ENCODE data around the gene FCAMR. TPM values are rescaled to one million over a fixed set of nuclear protein-coding genes. Genes with fewer than 3 reads are reported as not detected.

The FCAMR gene
- polyA plus RNA-seq, 2 donors: 0.02 to 0.06 TPM

DNA sequence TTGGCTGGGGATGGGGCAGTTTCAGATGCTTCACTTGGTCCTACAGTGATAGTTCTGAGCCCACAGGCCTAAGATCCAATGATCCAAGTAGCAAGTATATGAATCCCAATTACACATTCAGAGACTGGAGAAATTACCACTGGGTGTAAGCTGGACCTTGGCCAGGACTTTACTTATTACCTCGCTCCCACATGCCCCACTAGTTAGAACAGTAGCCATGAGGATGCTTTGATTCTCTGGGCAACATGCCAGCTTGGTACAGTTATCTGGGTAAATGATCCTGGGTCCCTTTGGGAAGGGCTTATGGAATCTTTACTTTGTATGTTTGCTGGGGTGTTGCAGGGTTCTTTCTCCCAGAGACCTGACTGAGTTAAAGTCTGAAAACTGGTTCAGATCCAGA, 5.0 kb upstream of the FCAMR start:
- no peaks in the 10 kb centered on the region for H3K27me3 ChIP-seq (ENCODE audit: control insufficient read depth in 1 of 2, insufficient read depth in 2 of 2, low read length in 2 of 2)
- no peaks in the 10 kb centered on the region for H3K4me1 ChIP-seq (ENCODE audit: control insufficient read depth in 2 of 2, insufficient read depth in 2 of 2, low read length in 1 of 2)
- no peaks in the 10 kb centered on the region for H3K9me3 ChIP-seq (ENCODE audit: control insufficient read depth in 2 of 2, insufficient read depth in 1 of 2, low read depth in 1 of 2, low read length in 1 of 2)
- no peak overlapping the region for H3K27ac ChIP-seq (ENCODE audit: low read depth in 2 of 2, low read length in 1 of 2)
- no peak overlapping the region for H3K4me3 ChIP-seq (ENCODE audit: low read depth in 1 of 2, low read length in 2 of 2)
- H3K36me3 ChIP-seq (ENCODE audit: control insufficient read depth in 2 of 2, insufficient read depth in 2 of 2, low read length in 1 of 2): no peaks in the 10 kb centered on the region
- WGBS, 2 donors: 79 to 89% methylated on average over 1 of the region's 1 CpG

GRCh38 chr1:206974140-206974539, 3.9 kb upstream of the FCAMR start:
- no peaks in the 10 kb centered on the region for H3K9me3 ChIP-seq (ENCODE audit: control insufficient read depth in 2 of 2, insufficient read depth in 1 of 2, low read depth in 1 of 2, low read length in 1 of 2)
- no peak overlapping the region for H3K27ac ChIP-seq (ENCODE audit: low read depth in 2 of 2, low read length in 1 of 2)
- WGBS, 2 donors: 89 to 95% methylated on average over 3 of the region's 3 CpGs
- no peaks in the 10 kb centered on the region for H3K36me3 ChIP-seq (ENCODE audit: control insufficient read depth in 2 of 2, insufficient read depth in 2 of 2, low read length in 1 of 2)
- H3K27me3 ChIP-seq (ENCODE audit: control insufficient read depth in 1 of 2, insufficient read depth in 2 of 2, low read length in 2 of 2): no peaks in the 10 kb centered on the region
- H3K4me1 ChIP-seq (ENCODE audit: control insufficient read depth in 2 of 2, insufficient read depth in 2 of 2, low read length in 1 of 2): peaks cover 0 to 3% of the 10 kb centered on the region in 2 donors
- no peak overlapping the region for H3K4me3 ChIP-seq (ENCODE audit: low read depth in 1 of 2, low read length in 2 of 2)

GRCh38 chr1:206972728-206973127, 2.5 kb upstream of the FCAMR start:
- Histone ChIP-seq H3K4me1 (ENCODE audit: control insufficient read depth in 2 of 2, insufficient read depth in 2 of 2, low read length in 1 of 2) (peaks cover 0 to 3% of the 10 kb centered on the region in 2 donors), H3K27me3 (ENCODE audit: control insufficient read depth in 1 of 2, insufficient read depth in 2 of 2, low read length in 2 of 2) (no peaks in the 10 kb centered on the region), H3K4me3 (ENCODE audit: low read depth in 1 of 2, low read length in 2 of 2) (no peak overlapping the region), H3K9me3 (ENCODE audit: control insufficient read depth in 2 of 2, insufficient read depth in 1 of 2, low read depth in 1 of 2, low read length in 1 of 2) (no peaks in the 10 kb centered on the region), H3K27ac (ENCODE audit: low read depth in 2 of 2, low read length in 1 of 2) (no peak overlapping the region), H3K36me3 (ENCODE audit: control insufficient read depth in 2 of 2, insufficient read depth in 2 of 2, low read length in 1 of 2) (no peaks in the 10 kb centered on the region)
- WGBS, 2 donors: 39 to 61% methylated on average over 2 of the region's 2 CpGs

- Histone ChIP-seq H3K27me3 (ENCODE audit: control insufficient read depth in 1 of 2, insufficient read depth in 2 of 2, low read length in 2 of 2) (no peaks in the 10 kb centered on the region), H3K4me1 (ENCODE audit: control insufficient read depth in 2 of 2, insufficient read depth in 2 of 2, low read length in 1 of 2) (peaks cover 0 to 3% of the 10 kb centered on the region in 2 donors), H3K4me3 (ENCODE audit: low read depth in 1 of 2, low read length in 2 of 2) (no peak overlapping the region), H3K9me3 (ENCODE audit: control insufficient read depth in 2 of 2, insufficient read depth in 1 of 2, low read depth in 1 of 2, low read length in 1 of 2) (no peaks in the 10 kb centered on the region), H3K27ac (ENCODE audit: low read depth in 2 of 2, low read length in 1 of 2) (no peak overlapping the region), H3K36me3 (ENCODE audit: control insufficient read depth in 2 of 2, insufficient read depth in 2 of 2, low read length in 1 of 2) (no peaks in the 10 kb centered on the region)
- WGBS, 2 donors: 73 to 84% methylated on average over 2 of the region's 2 CpGs
Measured at GRCh38 chr1:206971029-206971655, 882 bp upstream of the FCAMR start.

DNA sequence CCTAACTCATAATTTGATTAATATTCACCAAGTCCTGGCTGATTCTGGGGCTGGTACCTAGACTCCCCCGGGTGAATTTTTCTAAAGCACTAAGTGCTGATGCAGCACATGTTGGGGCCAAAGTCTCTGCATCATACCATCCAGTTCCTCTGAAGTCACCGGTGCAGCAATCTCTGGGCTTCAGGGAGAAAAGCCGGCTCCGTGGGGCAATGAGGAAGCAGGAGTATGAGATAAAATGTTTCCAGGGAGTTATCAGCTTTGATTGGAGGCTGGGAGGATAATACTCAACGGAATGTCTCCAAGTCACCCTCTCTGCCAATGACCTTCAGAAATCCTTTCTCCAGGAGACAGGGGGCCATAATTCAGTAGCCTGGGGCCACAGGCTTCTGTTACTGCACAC, 1.2 kb downstream of the FCAMR start:
- no peaks in the 10 kb centered on the region for H3K27me3 ChIP-seq (ENCODE audit: control insufficient read depth in 1 of 2, insufficient read depth in 2 of 2, low read length in 2 of 2)
- H3K36me3 ChIP-seq (ENCODE audit: control insufficient read depth in 2 of 2, insufficient read depth in 2 of 2, low read length in 1 of 2): no peaks in the 10 kb centered on the region
- H3K4me1 ChIP-seq (ENCODE audit: control insufficient read depth in 2 of 2, insufficient read depth in 2 of 2, low read length in 1 of 2): peaks cover 0 to 3% of the 10 kb centered on the region in 2 donors
- 48 to 58% methylated on average over 5 of the region's 5 CpGs for WGBS, 2 donors
- no peaks in the 10 kb centered on the region for H3K9me3 ChIP-seq (ENCODE audit: control insufficient read depth in 2 of 2, insufficient read depth in 1 of 2, low read depth in 1 of 2, low read length in 1 of 2)
- no peak overlapping the region for H3K27ac ChIP-seq (ENCODE audit: low read depth in 2 of 2, low read length in 1 of 2)
- H3K4me3 ChIP-seq (ENCODE audit: low read depth in 1 of 2, low read length in 2 of 2): no peak overlapping the region

DNA sequence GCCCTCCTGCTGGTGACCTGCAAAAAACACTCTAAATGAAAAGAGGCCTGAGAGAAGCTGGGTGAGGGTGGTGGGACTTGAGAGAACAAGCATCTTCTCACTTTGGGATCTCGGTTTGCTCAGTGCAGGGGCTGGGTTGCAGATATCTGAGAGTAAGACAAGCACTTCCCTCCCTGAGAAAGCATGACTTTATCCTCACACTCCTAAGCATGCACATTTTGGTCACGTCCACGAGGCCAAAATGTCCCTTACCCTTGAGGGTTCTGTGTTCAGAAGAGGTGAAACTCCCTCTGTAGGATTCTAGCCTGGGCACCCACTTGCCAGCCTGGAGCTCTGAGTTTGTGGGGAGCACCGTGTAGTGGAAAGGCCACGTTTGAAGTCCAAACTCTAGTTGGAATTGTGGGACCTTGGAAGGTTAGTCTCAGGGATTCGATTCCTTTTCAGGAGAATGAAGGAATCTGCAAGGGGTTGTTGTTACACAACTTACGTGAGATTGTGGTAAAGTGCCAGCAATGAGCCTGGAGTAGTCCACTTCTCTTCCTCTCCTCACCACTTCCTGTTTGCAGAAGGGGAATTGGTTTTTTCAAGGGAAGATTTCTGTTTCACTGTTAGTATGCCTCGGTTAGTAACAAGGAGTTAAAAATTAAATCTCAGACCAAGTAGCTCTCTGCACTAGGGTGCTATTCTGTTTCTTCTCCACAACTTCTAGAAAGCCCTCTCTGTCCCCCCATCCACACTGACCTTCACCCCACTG, 3.0 kb downstream of the FCAMR start:
- H3K27ac ChIP-seq (ENCODE audit: low read depth in 2 of 2, low read length in 1 of 2): no peak overlapping the region
- WGBS, 2 donors: 58 to 76% methylated on average over 8 of the region's 8 CpGs
- H3K4me3 ChIP-seq (ENCODE audit: low read depth in 1 of 2, low read length in 2 of 2): no peak overlapping the region
- no peaks in the 10 kb centered on the region for H3K36me3 ChIP-seq (ENCODE audit: control insufficient read depth in 2 of 2, insufficient read depth in 2 of 2, low read length in 1 of 2)
- peaks cover 0 to 3% of the 10 kb centered on the region in 2 donors for H3K4me1 ChIP-seq (ENCODE audit: control insufficient read depth in 2 of 2, insufficient read depth in 2 of 2, low read length in 1 of 2)
- H3K27me3 ChIP-seq (ENCODE audit: control insufficient read depth in 1 of 2, insufficient read depth in 2 of 2, low read length in 2 of 2): no peaks in the 10 kb centered on the region
- no peaks in the 10 kb centered on the region for H3K9me3 ChIP-seq (ENCODE audit: control insufficient read depth in 2 of 2, insufficient read depth in 1 of 2, low read depth in 1 of 2, low read length in 1 of 2)

DNA sequence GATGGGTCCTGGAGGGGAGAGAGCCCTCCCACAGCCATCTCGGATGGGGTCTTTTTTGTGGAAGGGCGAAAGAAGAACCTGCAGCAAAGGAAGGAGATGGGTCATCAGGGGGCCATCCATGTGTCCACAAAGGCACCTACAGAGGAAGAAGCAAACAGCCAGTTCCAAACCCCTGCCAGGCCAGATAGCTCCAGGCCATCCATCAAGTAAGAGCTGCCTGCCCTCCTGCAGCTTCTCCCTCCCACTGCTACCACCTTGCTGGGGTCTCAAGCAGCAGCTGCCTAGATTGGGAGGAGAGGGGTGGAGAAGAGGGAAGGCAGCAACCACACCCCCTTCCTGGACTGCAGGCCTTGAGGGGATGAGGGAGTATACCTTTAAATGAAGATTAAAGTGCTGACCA, 4.5 kb downstream of the FCAMR start:
- WGBS, 2 donors: 89 to 96% methylated on average over 2 of the region's 2 CpGs
- Histone ChIP-seq H3K4me3 (ENCODE audit: low read depth in 1 of 2, low read length in 2 of 2) (no peak overlapping the region), H3K36me3 (ENCODE audit: control insufficient read depth in 2 of 2, insufficient read depth in 2 of 2, low read length in 1 of 2) (no peaks in the 10 kb centered on the region), H3K4me1 (ENCODE audit: control insufficient read depth in 2 of 2, insufficient read depth in 2 of 2, low read length in 1 of 2) (peaks cover 0 to 8% of the 10 kb centered on the region in 2 donors), H3K27ac (ENCODE audit: low read depth in 2 of 2, low read length in 1 of 2) (no peak overlapping the region), H3K9me3 (ENCODE audit: control insufficient read depth in 2 of 2, insufficient read depth in 1 of 2, low read depth in 1 of 2, low read length in 1 of 2) (no peaks in the 10 kb centered on the region), H3K27me3 (ENCODE audit: control insufficient read depth in 1 of 2, insufficient read depth in 2 of 2, low read length in 2 of 2) (no peaks in the 10 kb centered on the region)

- no peaks in the 10 kb centered on the region for H3K9me3 ChIP-seq (ENCODE audit: control insufficient read depth in 2 of 2, insufficient read depth in 1 of 2, low read depth in 1 of 2, low read length in 1 of 2)
- H3K27me3 ChIP-seq (ENCODE audit: control insufficient read depth in 1 of 2, insufficient read depth in 2 of 2, low read length in 2 of 2): no peaks in the 10 kb centered on the region
- no peaks in the 10 kb centered on the region for H3K36me3 ChIP-seq (ENCODE audit: control insufficient read depth in 2 of 2, insufficient read depth in 2 of 2, low read length in 1 of 2)
- 88% methylated on average over 1 of the region's 1 CpG for WGBS, 2 donors
- H3K4me3 ChIP-seq (ENCODE audit: low read depth in 1 of 2, low read length in 2 of 2): no peak overlapping the region
- peaks cover 0 to 7% of the 10 kb centered on the region in 2 donors for H3K4me1 ChIP-seq (ENCODE audit: control insufficient read depth in 2 of 2, insufficient read depth in 2 of 2, low read length in 1 of 2)
- H3K27ac ChIP-seq (ENCODE audit: low read depth in 2 of 2, low read length in 1 of 2): no peak overlapping the region
Measured at GRCh38 chr1:206963740-206964139, 6.5 kb downstream of the FCAMR start.

GRCh38 chr1:206963119-206963712, 7.0 kb downstream of the FCAMR start:
- Histone ChIP-seq H3K9me3 (ENCODE audit: control insufficient read depth in 2 of 2, insufficient read depth in 1 of 2, low read depth in 1 of 2, low read length in 1 of 2) (no peaks in the 10 kb centered on the region), H3K27me3 (ENCODE audit: control insufficient read depth in 1 of 2, insufficient read depth in 2 of 2, low read length in 2 of 2) (no peaks in the 10 kb centered on the region), H3K4me3 (ENCODE audit: low read depth in 1 of 2, low read length in 2 of 2) (no peak overlapping the region), H3K36me3 (ENCODE audit: control insufficient read depth in 2 of 2, insufficient read depth in 2 of 2, low read length in 1 of 2) (no peaks in the 10 kb centered on the region), H3K4me1 (ENCODE audit: control insufficient read depth in 2 of 2, insufficient read depth in 2 of 2, low read length in 1 of 2) (peaks cover 0 to 7% of the 10 kb centered on the region in 2 donors), H3K27ac (ENCODE audit: low read depth in 2 of 2, low read length in 1 of 2) (no peak overlapping the region)
- WGBS, 2 donors: 79 to 81% methylated on average over 5 of the region's 5 CpGs
